Left ventricle myocardium inferior (tissue), 1 donor: Measurements from ENCODE around the gene KRT79. TPM values are rescaled to one million over a fixed set of nuclear protein-coding genes. Genes with fewer than 3 reads are reported as not detected.

Experiments
- DNase-seq: peaks from one replicate; pipeline ENCODE4 v3.0.0-alpha.2; 2020
- H3K27ac ChIP-seq: fragments of 200-600 bp; replicated peaks from 2 replicates; pipeline ENCODE4 v1.8.0; 2021
- H3K27me3 ChIP-seq: fragments of 200-600 bp; 2 replicates; pipeline ENCODE4 v1.8.0; 2021; ENCODE audit warnings: low read depth
- H3K36me3 ChIP-seq: fragments of 200-600 bp; 2 replicates; pipeline ENCODE4 v1.8.0; 2021
- H3K4me1 ChIP-seq: fragments of 200-600 bp; 2 replicates; pipeline ENCODE4 v1.8.0; 2021
- H3K4me3 ChIP-seq: fragments of 200-600 bp; 2 replicates; pipeline ENCODE4 v1.8.0; 2021; ENCODE audit warnings: mild to moderate bottlenecking, moderate library complexity
- H3K9me3 ChIP-seq: fragments of 200-600 bp; replicated peaks from 2 replicates; pipeline ENCODE4 v1.8.0; 2021
- CTCF ChIP-seq: fragments of 200-600 bp; IDR thresholded peaks from 2 replicates; pipeline ENCODE4 v1.8.0; 2021; ENCODE audit warnings: antibody characterized with exemption, mild to moderate bottlenecking, borderline replicate concordance
- intact Hi-C: fragments of 100-400 bp; cut with micrococcal nuclease; formaldehyde crosslinking; loops from one replicate; pipeline ENCODE4 v1.11.0; 2022
- total RNA-seq: library from RNA; stranded (reverse); fragmentation: NEBNext Ultra II Directional; extraction: Animal tissue kit (Norgen Biotek cat#: 25700); gene quantifications from one replicate; pipeline ENCODE4 v1.2.1, GENCODE V29; 2021
- donor health status: DM: no; HTN: yes; CAD: no; lungs with severe emphysema.

The KRT79 gene
- total RNA-seq, 1 donor from 2014 or later = not detected

DNA sequence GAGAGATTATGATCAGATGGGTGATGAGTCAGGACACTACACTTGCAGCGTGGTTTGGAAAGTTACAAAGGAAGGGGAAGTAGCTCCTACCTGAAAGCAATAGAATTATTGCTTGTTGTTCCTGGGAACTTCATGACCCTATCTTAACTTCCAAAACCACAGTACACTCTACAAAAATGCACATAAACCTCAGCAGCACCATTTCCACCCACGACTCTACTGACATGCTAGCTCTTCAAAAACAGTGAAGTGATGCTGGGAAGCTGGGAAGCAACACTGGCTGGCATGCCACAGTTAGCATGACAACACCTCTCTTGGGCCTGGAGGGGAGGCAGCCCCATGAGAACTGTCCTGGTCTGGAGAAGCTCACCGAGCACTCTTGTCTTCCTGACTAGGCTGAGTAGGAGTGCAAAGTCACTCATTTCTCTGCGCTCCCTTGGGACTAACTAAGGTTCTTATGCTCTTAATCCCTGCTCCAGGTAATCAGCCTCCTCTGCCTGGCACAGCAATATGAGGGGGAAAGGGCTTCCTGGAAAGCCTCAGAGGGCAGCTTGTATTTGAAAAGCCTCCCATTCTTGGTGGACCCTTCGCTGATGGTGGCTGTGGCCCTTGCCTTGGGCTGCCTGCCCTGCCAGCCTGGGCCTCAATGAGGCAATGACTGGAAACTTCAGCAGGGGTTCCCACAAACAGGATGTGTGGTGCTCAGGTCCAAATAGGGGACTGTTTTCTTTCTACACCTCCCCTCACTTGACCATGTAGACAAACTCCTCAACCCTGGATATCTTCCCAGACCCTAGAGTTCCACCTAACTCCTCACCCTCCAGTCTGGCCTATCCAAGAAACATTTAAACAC lies 39.4 kb downstream of the KRT79 start:
- intact Hi-C loops = no loop called here
- Histone ChIP-seq H3K27ac (no peak overlapping the region), H3K4me3 (no peak overlapping the region), H3K27me3 (peaks cover 54% of the 10 kb centered on the region), H3K9me3 (no peaks in the 10 kb centered on the region), H3K36me3 (no peaks in the 10 kb centered on the region), H3K4me1 (no peaks in the 10 kb centered on the region)
- no peak for DNase-seq
- TF ChIP-seq CTCF = no peak

DNA sequence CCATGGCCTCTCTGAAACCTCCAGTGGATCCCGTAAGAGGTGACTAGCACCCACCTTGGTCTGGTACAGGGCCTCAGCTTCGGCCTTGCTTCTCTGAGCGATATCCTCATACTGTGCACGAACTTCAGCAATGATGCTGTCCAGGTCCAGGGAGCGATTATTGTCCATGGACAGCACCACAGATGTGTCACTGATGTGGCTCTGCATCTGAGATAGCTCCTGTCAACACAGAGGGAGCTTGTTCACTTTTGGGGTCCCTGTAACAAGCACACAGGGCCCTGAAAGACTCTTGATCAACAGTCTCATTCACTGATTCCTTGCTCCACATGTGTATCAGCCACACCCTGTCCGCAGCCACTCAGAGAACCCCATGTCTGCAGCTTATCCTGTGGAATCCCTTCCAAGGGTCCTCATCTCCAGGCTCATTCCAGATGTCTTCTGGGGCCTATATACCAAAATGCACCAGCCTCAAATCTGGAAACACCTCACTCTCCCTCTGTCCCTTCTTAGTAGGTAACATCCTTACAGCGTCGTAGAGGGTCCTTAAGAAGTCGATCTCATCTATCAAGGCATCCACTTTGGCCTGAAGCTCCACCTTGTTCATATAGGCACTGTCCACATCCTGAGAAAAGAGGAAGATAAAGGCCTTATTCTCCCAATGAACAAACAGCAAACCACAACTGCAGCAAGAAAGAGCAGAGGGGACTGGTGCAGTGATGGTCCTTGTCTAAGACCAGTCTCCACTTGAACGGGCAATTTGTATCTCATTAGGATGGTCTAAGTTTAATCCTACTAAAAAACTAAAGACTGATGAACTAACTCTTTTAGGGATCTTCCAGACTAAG lies 41.7 kb downstream of the KRT79 start:
- intact Hi-C loops = no loop called here
- H3K36me3 ChIP-seq = no peaks in the 10 kb centered on the region
- peaks cover 76% of the 10 kb centered on the region for H3K27me3 ChIP-seq
- H3K9me3 ChIP-seq = no peaks in the 10 kb centered on the region
- no peak overlapping the region for H3K27ac ChIP-seq
- no peak for TF ChIP-seq CTCF
- no peaks in the 10 kb centered on the region for H3K4me1 ChIP-seq
- H3K4me3 ChIP-seq = no peak overlapping the region
- no peak for DNase-seq

GRCh38 chr12:52791271-52792184 lies 42.6 kb downstream of the KRT79 start:
- H3K27me3 ChIP-seq = peaks cover 83% of the 10 kb centered on the region
- H3K27ac ChIP-seq = no peak overlapping the region
- intact Hi-C loops = no loop called here
- H3K4me1 ChIP-seq = no peaks in the 10 kb centered on the region
- no peak for DNase-seq
- H3K4me3 ChIP-seq = no peak overlapping the region
- no peaks in the 10 kb centered on the region for H3K9me3 ChIP-seq
- H3K36me3 ChIP-seq = no peaks in the 10 kb centered on the region
- no peak for TF ChIP-seq CTCF

- no peak for DNase-seq
- Histone ChIP-seq H3K36me3 (no peaks in the 10 kb centered on the region), H3K4me1 (no peaks in the 10 kb centered on the region), H3K9me3 (no peaks in the 10 kb centered on the region), H3K4me3 (no peak overlapping the region), H3K27me3 (peaks cover 84% of the 10 kb centered on the region), H3K27ac (no peak overlapping the region)
- intact Hi-C loops = no loop called here
- TF ChIP-seq CTCF = no peak
Measured at GRCh38 chr12:52790427-52791270, 43.5 kb downstream of the KRT79 start.
